Right lobe of liver (tissue), 6 donors: ENCODE data around the gene CDH4. TPM values are rescaled to one million over a fixed set of nuclear protein-coding genes. Genes with fewer than 3 reads are reported as not detected.

Experiments
- ATAC-seq, 4 donors: fragments of 200-7000 bp; cut with Tn5 transposase; one replicate each; pipeline ENCODE4 v1.9.1; 2020; ENCODE audit warnings: mild to moderate bottlenecking in 4 of 4, moderate library complexity in 4 of 4
- DNase-seq, 3 donors: peaks; one replicate each; pipeline ENCODE4 v3.0.0-alpha.2; 2020
- H3K27ac ChIP-seq, 3 donors: fragments of 200-600 bp; one replicate each; pipeline ENCODE4 v1.8.0; 2022
- H3K27me3 ChIP-seq, 2 donors: fragments of 200-600 bp; one replicate each; pipeline ENCODE4 v1.8.0; 2022
- H3K36me3 ChIP-seq, 4 donors: fragments of 200-600 bp; sonication (generic) in 1 of 4; one replicate each; pipeline versions ENCODE4 v1.5.1 to v1.8.0; 2017 to 2022; ENCODE audit warnings: control low read depth in 1 of 4
- H3K4me1 ChIP-seq, 4 donors: fragments of 200-600 bp; sonication (generic) in 1 of 4; one replicate each; pipeline versions ENCODE4 v1.5.1 to v1.8.0; 2017 to 2022; ENCODE audit warnings: control low read depth in 1 of 4
- H3K4me3 ChIP-seq, 3 donors: fragments of 200-600 bp; one replicate each; pipeline ENCODE4 v1.8.0; 2022
- H3K9me3 ChIP-seq, 4 donors: fragments of 200-600 bp; sonication (generic) in 1 of 4; one replicate each; pipeline versions ENCODE4 v1.5.1 to v1.8.0; 2017 to 2022; ENCODE audit warnings: control low read depth in 1 of 4
- POLR2A ChIP-seq: fragments of 450-650 bp; IDR thresholded peaks from one replicate; pipeline ENCODE4 v1.6.1; 2017; ENCODE audit warnings: antibody characterized with exemption, mild to moderate bottlenecking
- WGBS: methylation state at CpG from one replicate; pipeline ENCODE4 v1.1.6; 2018; ENCODE audit warnings: low coverage, low lambda C conversion rate; ENCODE audit not compliant: insufficient coverage; ENCODE audit errors: missing lambda C conversion rate; 5-methylcytosine and 5-hydroxymethylcytosine counted together
- intact Hi-C, 2 donors: fragments of 100-400 bp; cut with DNase I; formaldehyde crosslinking; loops; one replicate each; pipeline versions ENCODE4 v1.11.2 to v1.14.1; 2022
- total RNA-seq, 6 experiments: library from RNA; depleted of rRNA in 2 of 6; stranded (reverse); fragments of >200 nt in 2 of 6; fragmentation: NEBNext Ultra II Directional in 3 of 6; extraction: Animal tissue kit (Norgen Biotek cat#: 25700) in 3 of 6; gene quantifications; one replicate each; pipeline versions ENCODE4 v1.1.0 to v1.2.4, GENCODE V29; 2016 to 2023
- TF ChIP-seq, protein P1 (sequence below), 4 donors: fragments of 200-600 bp in 3 of 4; fragments of 450-650 bp in 1 of 4; IDR thresholded peaks; one replicate each; pipeline versions ENCODE4 v1.5.1 to v1.8.0; 2016 to 2022; ENCODE audit warnings: antibody characterized with exemption in 4 of 4, mild to moderate bottlenecking in 2 of 4
- donor health status: DM: no; HTN: yes; CAD: no.
- donor health status: DM: no; HTN: no; CAD: no.
- donor health status: DM: no; HTN: no; CAD: no.
- donor health status: DM: no; HTN: yes; CAD: no.
- donor health status: DM: no; HTN: yes; CAD: no.

Gene CDH4
- total RNA-seq, 6 experiments from 2014 or later, result 0.02 to 0.14 (median 0.09) TPM; not detected in 3

DNA sequence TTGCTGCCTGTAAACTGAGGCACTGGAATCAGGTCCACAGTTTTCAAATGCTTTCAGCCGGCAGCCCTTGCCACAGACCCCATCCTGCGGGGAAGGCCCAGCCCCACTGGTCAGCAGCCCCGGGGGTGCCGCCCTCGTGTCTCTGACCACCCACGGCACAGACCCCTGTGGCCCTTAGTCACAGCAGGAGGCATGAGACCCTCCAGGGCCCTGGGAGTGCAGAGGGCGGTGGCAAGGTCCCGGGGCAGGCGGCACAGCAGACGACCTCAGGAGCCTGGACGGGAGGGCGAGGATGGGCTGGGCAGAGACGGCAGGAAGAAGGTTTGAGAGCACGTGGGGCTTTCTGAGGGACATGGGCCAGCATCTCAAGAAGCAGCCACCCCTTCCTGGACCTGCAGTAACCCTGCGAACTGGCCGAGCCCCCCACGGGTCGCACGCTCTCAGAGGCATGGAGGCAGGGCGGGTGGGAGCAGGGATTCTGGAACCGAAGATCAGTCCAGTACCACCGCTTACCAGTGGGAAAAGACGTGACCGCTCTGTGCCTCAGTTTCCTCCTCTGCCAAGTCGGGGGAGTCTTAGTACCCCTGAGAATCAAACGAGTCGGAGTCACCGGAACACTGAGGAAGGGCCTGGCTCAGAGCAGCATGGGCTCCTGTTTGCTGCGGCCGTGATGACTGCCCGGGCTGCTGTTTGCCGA is 672.9 kb downstream of the CDH4 start:
- no peak for ATAC-seq
- TF ChIP-seq POLR2A, result no peak
- Histone ChIP-seq H3K27me3 (no peaks in the 10 kb centered on the region), H3K4me1 (no peaks in the 10 kb centered on the region), H3K9me3 (no peaks in the 10 kb centered on the region), H3K36me3 (no peaks in the 10 kb centered on the region), H3K4me3 (no peak overlapping the region), H3K27ac (no peak overlapping the region)
- DNase-seq, result peak in 1 of 3 donors; percentile 37
- intact Hi-C loops, result no loop called here
- WGBS, result 70% methylated on average over 2 of the region's 32 CpGs

DNA sequence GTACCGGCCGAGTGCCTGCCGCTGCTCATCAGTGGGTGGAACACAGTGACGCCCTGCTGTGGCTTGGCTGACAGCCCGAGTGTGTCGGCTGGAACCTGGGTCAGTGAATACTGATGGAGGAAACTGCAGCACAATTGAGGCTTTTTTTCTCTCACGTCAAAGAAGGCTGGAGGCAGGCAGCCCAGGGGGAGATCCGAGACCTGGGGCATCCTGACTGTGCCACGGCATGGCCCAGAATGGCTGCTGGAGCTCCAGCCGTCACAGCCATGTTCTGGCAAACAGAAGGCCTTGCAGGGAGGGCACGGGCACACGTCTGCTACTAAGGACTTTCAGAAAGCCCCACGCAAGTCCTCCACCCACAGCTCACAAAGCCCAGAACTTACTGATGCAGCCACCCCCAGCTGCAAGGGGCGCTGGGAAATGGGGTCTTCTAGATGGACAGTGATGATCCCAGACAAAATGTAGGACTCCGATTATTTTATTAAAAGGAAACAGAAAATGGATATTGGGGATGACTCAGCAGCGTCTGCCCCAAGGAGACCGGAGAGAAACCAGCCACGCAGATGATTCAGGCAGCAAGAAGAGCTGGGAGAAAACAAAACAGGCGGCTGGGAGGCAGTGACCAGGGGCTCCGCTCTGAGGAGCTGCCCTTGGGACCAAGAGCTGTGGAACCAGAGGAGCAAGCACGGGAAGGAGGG is 673.6 kb downstream of the CDH4 start:
- intact Hi-C loops, result no loop called here
- Histone ChIP-seq H3K27me3 (no peaks in the 10 kb centered on the region), H3K27ac (no peak overlapping the region), H3K4me1 (no peaks in the 10 kb centered on the region), H3K36me3 (no peaks in the 10 kb centered on the region), H3K4me3 (no peak overlapping the region), H3K9me3 (no peaks in the 10 kb centered on the region)
- WGBS, result 61% methylated on average over 12 of the region's 21 CpGs
- ATAC-seq, result no peak
- TF ChIP-seq, protein P1, sequence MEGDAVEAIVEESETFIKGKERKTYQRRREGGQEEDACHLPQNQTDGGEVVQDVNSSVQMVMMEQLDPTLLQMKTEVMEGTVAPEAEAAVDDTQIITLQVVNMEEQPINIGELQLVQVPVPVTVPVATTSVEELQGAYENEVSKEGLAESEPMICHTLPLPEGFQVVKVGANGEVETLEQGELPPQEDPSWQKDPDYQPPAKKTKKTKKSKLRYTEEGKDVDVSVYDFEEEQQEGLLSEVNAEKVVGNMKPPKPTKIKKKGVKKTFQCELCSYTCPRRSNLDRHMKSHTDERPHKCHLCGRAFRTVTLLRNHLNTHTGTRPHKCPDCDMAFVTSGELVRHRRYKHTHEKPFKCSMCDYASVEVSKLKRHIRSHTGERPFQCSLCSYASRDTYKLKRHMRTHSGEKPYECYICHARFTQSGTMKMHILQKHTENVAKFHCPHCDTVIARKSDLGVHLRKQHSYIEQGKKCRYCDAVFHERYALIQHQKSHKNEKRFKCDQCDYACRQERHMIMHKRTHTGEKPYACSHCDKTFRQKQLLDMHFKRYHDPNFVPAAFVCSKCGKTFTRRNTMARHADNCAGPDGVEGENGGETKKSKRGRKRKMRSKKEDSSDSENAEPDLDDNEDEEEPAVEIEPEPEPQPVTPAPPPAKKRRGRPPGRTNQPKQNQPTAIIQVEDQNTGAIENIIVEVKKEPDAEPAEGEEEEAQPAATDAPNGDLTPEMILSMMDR (IDR thresholded peaks at IDR 0.05), result no peak
- no peak for TF ChIP-seq POLR2A
- peak in 1 of 3 donors; percentile 50 for DNase-seq

- TF ChIP-seq, protein P1 (IDR thresholded peaks at IDR 0.05), result no peak
- no peak for TF ChIP-seq POLR2A
- no peaks in the 10 kb centered on the region for H3K9me3 ChIP-seq
- intact Hi-C loops, result no loop called here
- no peaks in the 10 kb centered on the region for H3K4me1 ChIP-seq
- DNase-seq (peak in 1 of 3 donors; percentile 32), ATAC-seq (no peak)
- no peaks in the 10 kb centered on the region for H3K27me3 ChIP-seq
- H3K27ac ChIP-seq, result no peak overlapping the region
- WGBS, result 20% methylated on average over 1 of the region's 14 CpGs
- H3K4me3 ChIP-seq, result no peak overlapping the region
- H3K36me3 ChIP-seq, result no peaks in the 10 kb centered on the region
These were observed 674.2 kb downstream of the CDH4 start for GRCh38 chr20:61926253-61926613.

GRCh38 chr20:61926796-61927192 is 674.7 kb downstream of the CDH4 start:
- Histone ChIP-seq H3K4me3 (no peak overlapping the region), H3K36me3 (no peaks in the 10 kb centered on the region), H3K27ac (no peak overlapping the region), H3K4me1 (no peaks in the 10 kb centered on the region), H3K27me3 (no peaks in the 10 kb centered on the region), H3K9me3 (no peaks in the 10 kb centered on the region)
- DNase-seq (peak in 1 of 3 donors; percentile 23), ATAC-seq (no peak)
- TF ChIP-seq, protein P1 (IDR thresholded peaks at IDR 0.05), result no peak
- TF ChIP-seq POLR2A, result no peak
- intact Hi-C loops, result no loop called here
- 83% methylated on average over 22 of the region's 23 CpGs for WGBS

DNA sequence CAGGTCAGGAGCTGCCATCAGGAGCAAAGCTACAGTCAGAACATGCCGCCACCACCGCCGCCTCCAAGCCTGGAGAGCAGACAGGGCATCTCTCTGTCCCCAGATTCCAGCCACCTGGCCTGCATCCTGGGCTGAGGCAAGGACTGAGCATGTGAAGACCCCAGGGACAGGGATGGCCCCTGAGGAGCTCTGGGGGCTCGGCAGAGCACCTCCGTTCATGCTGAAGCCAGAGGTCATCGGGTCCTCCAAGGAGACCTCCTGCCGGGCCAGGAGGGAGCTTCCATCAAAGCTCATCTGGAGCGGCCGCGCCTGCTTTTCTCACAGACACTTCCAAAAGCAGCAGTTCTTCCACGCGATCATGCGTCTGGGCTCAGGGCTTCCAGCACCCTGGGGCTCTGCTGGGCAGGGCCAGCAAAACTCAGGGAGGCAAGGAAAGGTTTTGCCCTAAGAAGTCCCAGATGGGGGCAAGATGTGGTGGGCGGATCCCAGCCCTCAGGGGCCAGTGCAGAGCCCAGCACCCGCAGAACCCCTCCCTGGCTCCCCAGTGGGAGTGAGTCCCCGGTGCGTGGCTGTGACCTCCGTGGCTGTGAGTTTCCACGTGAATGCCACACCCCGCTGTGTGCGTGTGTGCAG is 675.2 kb downstream of the CDH4 start:
- Histone ChIP-seq H3K36me3 (no peaks in the 10 kb centered on the region), H3K4me1 (no peaks in the 10 kb centered on the region), H3K27ac (no peak overlapping the region), H3K4me3 (no peak overlapping the region), H3K27me3 (no peaks in the 10 kb centered on the region), H3K9me3 (no peaks in the 10 kb centered on the region)
- intact Hi-C loops, result no loop called here
- 72% methylated on average over 2 of the region's 21 CpGs for WGBS
- peak in 1 of 3 donors; percentile 16 for DNase-seq
- no peak for ATAC-seq
- TF ChIP-seq, protein P1 (IDR thresholded peaks at IDR 0.05), result no peak
- TF ChIP-seq POLR2A, result no peak
